ENCODE data around the gene ZNF791.
"Not testable (repeated sequence)": the region's sequence is repeated elsewhere in the genome, so short reads cannot be mapped to it uniquely, and the experiment has no call there.

ZNF791 gene

GRCh38 chr19:12675399-12675798, 64.7 kb downstream of the ZNF791 start:
- no peak for TF ChIP-seq CTCF (IDR thresholded peaks at IDR 0.05; ENCODE audit: low read length, missing control alignments)
- no peak for DNase-seq (ENCODE audit: low read depth)
- no peak overlapping the region for H3K4me3 ChIP-seq (replicated peaks; ENCODE audit: low read depth, low read length)

GRCh38 chr19:12675940-12676339, 65.2 kb downstream of the ZNF791 start:
- no peak overlapping the region for H3K4me3 ChIP-seq (replicated peaks; ENCODE audit: low read depth, low read length)

GRCh38 chr19:12676384-12676792, 65.7 kb downstream of the ZNF791 start:
- no peak overlapping the region for H3K4me3 ChIP-seq (replicated peaks; ENCODE audit: low read depth, low read length)
- peak; percentile 81 for DNase-seq (ENCODE audit: low read depth)
- peak; percentile 88 for TF ChIP-seq CTCF (IDR thresholded peaks at IDR 0.05; ENCODE audit: low read length, missing control alignments)

More at GRCh38 chr19:12675940-12676339, 65.2 kb downstream of the ZNF791 start:
- TF ChIP-seq CTCF (IDR thresholded peaks at IDR 0.05; ENCODE audit: low read length, missing control alignments): no peak
- no peak for DNase-seq (ENCODE audit: low read depth)

- no peak for TF ChIP-seq CTCF (IDR thresholded peaks at IDR 0.05; ENCODE audit: low read length, missing control alignments)
- no peak overlapping the region for H3K4me3 ChIP-seq (replicated peaks; ENCODE audit: low read depth, low read length)
Observed at GRCh38 chr19:12676928-12677327, 66.2 kb downstream of the ZNF791 start.

GRCh38 chr19:12678039-12678438, 67.3 kb downstream of the ZNF791 start:
- not testable (repeated sequence) for H3K4me3 ChIP-seq (replicated peaks; ENCODE audit: low read depth, low read length); DNase-seq (ENCODE audit: low read depth)

More at GRCh38 chr19:12676928-12677327, 66.2 kb downstream of the ZNF791 start:
- no peak for DNase-seq (ENCODE audit: low read depth)

- no peak overlapping the region for H3K4me3 ChIP-seq (replicated peaks; ENCODE audit: low read depth, low read length)
- TF ChIP-seq CTCF (IDR thresholded peaks at IDR 0.05; ENCODE audit: low read length, missing control alignments): no peak
- DNase-seq (ENCODE audit: low read depth): no peak
Observed at GRCh38 chr19:12680034-12680433, 69.3 kb downstream of the ZNF791 start.

- peak within 1 kb of the TSS; percentile 99 for H3K4me3 ChIP-seq (replicated peaks; ENCODE audit: low read depth, low read length)
- TF ChIP-seq CTCF (IDR thresholded peaks at IDR 0.05; ENCODE audit: low read length, missing control alignments): no peak
Observed at GRCh38 chr19:12681074-12681987, 70.6 kb downstream of the ZNF791 start, which contains the start of gene DHPS. DHPS (minus strand) TSS chr19:12681880; CDS start chr19:12681766, 114 bp downstream.

More at GRCh38 chr19:12681074-12681987, 70.6 kb downstream of the ZNF791 start, which contains the start of gene DHPS:
- DNase-seq (ENCODE audit: low read depth): peak; percentile 99

All from fibroblast of pulmonary artery (primary cell).